IPS-18a (cell line): ENCODE data around the gene PSMD1.
"Not testable (repeated sequence)": the region's sequence is repeated elsewhere in the genome, so short reads cannot be mapped to it uniquely, and the experiment has no call there.

ENCODE experiments used
- H3K27ac ChIP-seq: one replicate; pipeline ENCODE4 v1.5.1; 2013; ENCODE audit warnings: low read length
- H3K27me3 ChIP-seq: one replicate; pipeline ENCODE4 v1.6.1; 2013; ENCODE audit warnings: mild to moderate bottlenecking, low read length; ENCODE audit not compliant: control insufficient read depth, insufficient read depth
- H3K36me3 ChIP-seq: one replicate; pipeline ENCODE4 v1.6.1; 2013; ENCODE audit warnings: low read depth, low read length; ENCODE audit not compliant: control insufficient read depth
- H3K4me1 ChIP-seq: one replicate; pipeline ENCODE4 v1.6.1; 2013; ENCODE audit warnings: low read depth, low read length; ENCODE audit not compliant: control insufficient read depth
- H3K4me3 ChIP-seq: one replicate; pipeline ENCODE4 v1.5.1; 2013; ENCODE audit warnings: low read length
- H3K9ac ChIP-seq: one replicate; pipeline ENCODE4 v1.6.1; 2013; ENCODE audit warnings: mild to moderate bottlenecking, low read length, moderate library complexity
- H3K9me3 ChIP-seq: one replicate; pipeline ENCODE4 v1.6.1; 2013; ENCODE audit warnings: low read depth, low read length; ENCODE audit not compliant: control insufficient read depth

The PSMD1 gene

GRCh38 chr2:231168460-231169139 lies 111.9 kb downstream of the PSMD1 start:
- no peaks in the 10 kb centered on the region for H3K4me1 ChIP-seq
- H3K9me3 ChIP-seq: no peaks in the 10 kb centered on the region
- no peaks in the 10 kb centered on the region for H3K27me3 ChIP-seq
- no peak overlapping the region for H3K27ac ChIP-seq
- H3K4me3 ChIP-seq: no peak overlapping the region
- no peak overlapping the region for H3K9ac ChIP-seq
- peaks cover 75% of the 10 kb centered on the region for H3K36me3 ChIP-seq

DNA sequence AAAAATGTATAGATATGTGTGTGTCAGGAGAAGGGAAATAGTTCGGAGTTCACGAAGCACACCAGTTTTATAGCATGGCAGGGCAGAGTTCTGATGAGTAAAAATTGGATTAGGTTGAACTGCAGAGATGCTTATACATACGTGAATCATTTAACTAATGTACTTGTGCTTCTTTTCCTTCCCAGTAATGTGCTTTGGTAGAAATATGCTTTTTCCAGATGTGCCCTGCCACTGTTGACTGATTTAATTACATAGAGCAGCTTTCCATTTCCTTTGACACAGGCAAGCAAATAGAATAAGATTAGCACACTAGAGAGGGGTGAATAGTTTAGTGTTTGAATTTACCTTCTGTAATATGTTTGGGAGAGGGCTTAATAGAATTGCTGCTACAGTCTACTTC lies 112.8 kb downstream of the PSMD1 start:
- Histone ChIP-seq H3K9ac (no peak overlapping the region), H3K9me3 (no peaks in the 10 kb centered on the region), H3K4me1 (no peaks in the 10 kb centered on the region), H3K27me3 (no peaks in the 10 kb centered on the region), H3K36me3 (peaks cover 76% of the 10 kb centered on the region), H3K27ac (no peak overlapping the region), H3K4me3 (no peak overlapping the region)

GRCh38 chr2:231170055-231170454 lies 113.4 kb downstream of the PSMD1 start:
- H3K27ac ChIP-seq: no peak overlapping the region
- no peak overlapping the region for H3K4me3 ChIP-seq
- H3K36me3 ChIP-seq: peaks cover 75% of the 10 kb centered on the region

DNA sequence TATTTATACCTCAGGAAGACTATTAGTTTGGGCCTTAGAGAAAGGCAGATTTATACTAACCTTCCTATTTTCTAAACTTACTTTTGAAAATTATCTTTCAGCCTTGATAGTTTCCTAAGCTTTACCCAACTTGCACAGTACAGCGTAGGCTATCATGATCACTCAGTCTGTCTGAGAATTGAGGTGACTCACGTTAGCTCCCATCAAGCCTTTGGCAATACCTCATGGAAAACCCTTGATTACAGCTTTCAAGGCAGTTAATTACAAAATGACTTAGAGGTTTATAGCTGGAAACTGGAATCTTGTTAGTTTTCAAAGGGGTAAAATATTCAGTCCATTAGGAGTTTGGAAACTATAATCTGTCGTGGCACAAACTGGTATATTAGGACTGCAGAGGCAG lies 115.4 kb downstream of the PSMD1 start:
- Histone ChIP-seq H3K4me3 (no peak overlapping the region), H3K27ac (no peak overlapping the region), H3K27me3 (no peaks in the 10 kb centered on the region), H3K4me1 (no peaks in the 10 kb centered on the region), H3K36me3 (peaks cover 55% of the 10 kb centered on the region), H3K9ac (no peak overlapping the region), H3K9me3 (no peaks in the 10 kb centered on the region)

More at GRCh38 chr2:231170055-231170454, 113.4 kb downstream of the PSMD1 start:
- Histone ChIP-seq H3K9ac (no peak overlapping the region), H3K9me3 (no peaks in the 10 kb centered on the region), H3K27me3 (no peaks in the 10 kb centered on the region), H3K4me1 (no peaks in the 10 kb centered on the region)

DNA sequence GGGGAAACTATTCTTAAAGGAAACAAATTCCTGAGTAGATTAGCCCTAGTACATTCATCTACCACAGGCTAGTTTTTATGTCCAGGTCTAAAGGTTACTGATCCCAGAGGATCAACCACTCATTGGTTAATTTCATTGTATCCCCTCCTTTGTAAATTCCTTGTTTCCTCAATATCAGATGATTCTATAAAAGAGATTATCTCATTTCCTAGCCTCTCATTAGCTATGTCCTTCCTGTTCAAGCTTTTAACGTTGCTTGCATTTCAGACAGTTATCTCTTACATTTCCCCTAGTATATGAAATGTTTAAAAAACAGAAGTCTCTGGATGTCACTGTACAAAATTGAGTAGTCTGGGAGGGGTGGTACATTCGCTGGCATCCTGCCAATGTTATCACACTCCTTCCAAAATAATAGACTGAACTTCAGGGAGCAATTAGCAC lies 117.6 kb downstream of the PSMD1 start:
- Histone ChIP-seq H3K9me3 (no peaks in the 10 kb centered on the region), H3K36me3 (peaks cover 43% of the 10 kb centered on the region), H3K4me1 (no peaks in the 10 kb centered on the region), H3K9ac (no peak overlapping the region), H3K27ac (no peak overlapping the region), H3K4me3 (no peak overlapping the region), H3K27me3 (no peaks in the 10 kb centered on the region)

DNA sequence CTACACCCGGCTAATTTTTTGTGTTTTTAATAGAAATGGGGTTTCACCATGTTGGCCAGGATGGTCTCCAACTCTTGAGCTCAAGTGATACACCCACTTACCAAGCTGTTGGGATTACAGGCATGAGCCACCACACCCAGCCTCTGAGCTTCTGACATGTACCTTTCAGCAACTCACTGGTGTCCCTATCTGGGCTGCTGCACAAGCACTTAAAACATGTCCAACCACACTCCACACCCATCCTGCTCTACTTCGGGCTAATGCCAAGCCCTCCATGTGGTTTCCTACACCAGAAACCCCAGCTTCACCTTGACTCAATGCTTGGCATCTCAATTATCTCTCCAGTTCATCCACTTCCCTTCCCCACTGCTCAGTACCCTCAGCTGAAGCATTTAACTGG lies 119.4 kb downstream of the PSMD1 start:
- Histone ChIP-seq H3K4me1 (peaks cover 8% of the 10 kb centered on the region), H3K4me3 (no peak overlapping the region), H3K36me3 (peaks cover 27% of the 10 kb centered on the region), H3K27me3 (no peaks in the 10 kb centered on the region), H3K9ac (no peak overlapping the region), H3K9me3 (no peaks in the 10 kb centered on the region), H3K27ac (no peak overlapping the region)

GRCh38 chr2:231177156-231178025 lies 120.7 kb downstream of the PSMD1 start:
- H3K4me3 ChIP-seq: no peak overlapping the region
- H3K4me1 ChIP-seq: peaks cover 8% of the 10 kb centered on the region
- no peaks in the 10 kb centered on the region for H3K27me3 ChIP-seq
- H3K27ac ChIP-seq: no peak overlapping the region
- no peaks in the 10 kb centered on the region for H3K9me3 ChIP-seq
- H3K9ac ChIP-seq: no peak overlapping the region
- peaks cover 14% of the 10 kb centered on the region for H3K36me3 ChIP-seq

DNA sequence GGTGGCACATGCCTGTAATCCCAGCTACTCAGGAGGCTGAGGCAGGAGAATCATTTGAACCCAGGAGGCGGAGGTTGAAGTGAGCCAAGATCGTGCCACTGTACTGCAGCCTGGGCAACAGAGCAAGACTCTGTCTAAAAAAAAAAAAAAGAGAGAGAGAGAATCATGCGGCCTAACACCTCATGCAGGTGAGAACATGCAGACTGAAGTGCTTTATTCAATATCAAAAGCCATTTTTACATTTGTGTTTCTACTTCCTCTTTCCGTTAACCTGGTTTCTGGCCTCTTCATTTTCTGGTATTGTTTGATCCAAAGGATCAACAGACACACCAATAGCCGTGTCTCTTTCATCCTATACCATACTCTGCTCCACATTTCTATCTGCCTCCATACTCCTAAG lies 122.1 kb downstream of the PSMD1 start:
- not testable (repeated sequence) for H3K27ac ChIP-seq, H3K36me3 ChIP-seq, H3K4me3 ChIP-seq, H3K27me3 ChIP-seq, H3K9me3 ChIP-seq, H3K4me1 ChIP-seq, H3K9ac ChIP-seq

GRCh38 chr2:231181860-231182512 lies 125.3 kb downstream of the PSMD1 start:
- H3K9ac ChIP-seq: no peak overlapping the region
- H3K4me1 ChIP-seq: peaks cover 8% of the 10 kb centered on the region
- H3K36me3 ChIP-seq: no peaks in the 10 kb centered on the region
- no peak overlapping the region for H3K27ac ChIP-seq
- H3K4me3 ChIP-seq: no peak overlapping the region
- H3K27me3 ChIP-seq: no peaks in the 10 kb centered on the region
- H3K9me3 ChIP-seq: no peaks in the 10 kb centered on the region

DNA sequence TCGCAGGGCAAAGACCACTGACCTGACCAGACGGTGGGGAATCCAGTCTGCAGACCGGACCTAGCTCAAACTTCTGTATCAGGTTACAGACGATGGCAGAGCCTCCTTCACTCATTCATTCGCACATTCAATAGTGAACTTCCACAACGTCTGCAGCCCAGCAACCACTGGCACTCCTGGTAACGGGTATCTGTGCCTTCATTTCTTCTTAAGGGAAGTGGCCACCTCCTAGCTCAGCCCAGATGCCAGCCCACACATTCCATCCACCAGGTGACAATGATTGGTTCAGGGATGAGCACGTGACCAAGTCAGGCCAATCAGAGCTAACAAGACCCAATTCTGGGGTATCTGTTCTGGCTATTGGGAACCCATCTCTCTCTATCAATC lies 125.8 kb downstream of the PSMD1 start:
- Histone ChIP-seq H3K4me3 (no peak overlapping the region), H3K4me1 (peaks cover 8% of the 10 kb centered on the region), H3K9ac (no peak overlapping the region), H3K36me3 (no peaks in the 10 kb centered on the region), H3K27ac (no peak overlapping the region), H3K9me3 (no peaks in the 10 kb centered on the region), H3K27me3 (no peaks in the 10 kb centered on the region)

GRCh38 chr2:231183851-231184250 lies 127.2 kb downstream of the PSMD1 start:
- Histone ChIP-seq H3K36me3 (no peaks in the 10 kb centered on the region), H3K4me3 (no peak overlapping the region), H3K9me3 (no peaks in the 10 kb centered on the region), H3K27ac (no peak overlapping the region), H3K9ac (no peak overlapping the region), H3K27me3 (no peaks in the 10 kb centered on the region), H3K4me1 (peaks cover 8% of the 10 kb centered on the region)
